ENCODE measurements around the gene PARN. TPM values are rescaled to one million over a fixed set of nuclear protein-coding genes. Genes with fewer than 3 reads are reported as not detected.
"Not testable (repeated sequence)": the region's sequence is repeated elsewhere in the genome, so short reads cannot be mapped to it uniquely, and the experiment has no call there.

The PARN gene
- total RNA-seq, 1 donor from 2014 or later: 26.5 TPM

- H3K27ac Mint-ChIP-seq (ENCODE audit: unreplicated experiment); DNase-seq (ENCODE audit: low read depth, low spot score); H3K36me3 Mint-ChIP-seq (ENCODE audit: low read depth); H3K27me3 Mint-ChIP-seq (ENCODE audit: low read depth); H3K9me3 Mint-ChIP-seq; H3K4me3 Mint-ChIP-seq: not testable (repeated sequence)
- peaks cover 11% of the 10 kb centered on the region for H3K4me1 Mint-ChIP-seq
These were observed 228.9 kb downstream of the PARN start for GRCh38 chr16:14400978-14401710.

- TF ChIP-seq, protein P1, sequence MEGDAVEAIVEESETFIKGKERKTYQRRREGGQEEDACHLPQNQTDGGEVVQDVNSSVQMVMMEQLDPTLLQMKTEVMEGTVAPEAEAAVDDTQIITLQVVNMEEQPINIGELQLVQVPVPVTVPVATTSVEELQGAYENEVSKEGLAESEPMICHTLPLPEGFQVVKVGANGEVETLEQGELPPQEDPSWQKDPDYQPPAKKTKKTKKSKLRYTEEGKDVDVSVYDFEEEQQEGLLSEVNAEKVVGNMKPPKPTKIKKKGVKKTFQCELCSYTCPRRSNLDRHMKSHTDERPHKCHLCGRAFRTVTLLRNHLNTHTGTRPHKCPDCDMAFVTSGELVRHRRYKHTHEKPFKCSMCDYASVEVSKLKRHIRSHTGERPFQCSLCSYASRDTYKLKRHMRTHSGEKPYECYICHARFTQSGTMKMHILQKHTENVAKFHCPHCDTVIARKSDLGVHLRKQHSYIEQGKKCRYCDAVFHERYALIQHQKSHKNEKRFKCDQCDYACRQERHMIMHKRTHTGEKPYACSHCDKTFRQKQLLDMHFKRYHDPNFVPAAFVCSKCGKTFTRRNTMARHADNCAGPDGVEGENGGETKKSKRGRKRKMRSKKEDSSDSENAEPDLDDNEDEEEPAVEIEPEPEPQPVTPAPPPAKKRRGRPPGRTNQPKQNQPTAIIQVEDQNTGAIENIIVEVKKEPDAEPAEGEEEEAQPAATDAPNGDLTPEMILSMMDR (conservative IDR thresholded peaks at IDR 0.05): no peak
- Mint-ChIP-seq H3K4me3 (no peak overlapping the region), H3K36me3 (ENCODE audit: low read depth) (no peaks in the 10 kb centered on the region), H3K27ac (ENCODE audit: unreplicated experiment) (peak overlapping the region; percentile 96), H3K9me3 (no peaks in the 10 kb centered on the region), H3K4me1 (peaks cover 11% of the 10 kb centered on the region), H3K27me3 (ENCODE audit: low read depth) (no peaks in the 10 kb centered on the region)
- DNase-seq (ENCODE audit: low read depth, low spot score): no peak
These were observed 229.6 kb downstream of the PARN start for GRCh38 chr16:14400285-14400977.

- TF ChIP-seq, protein P1 (conservative IDR thresholded peaks at IDR 0.05): no peak
- DNase-seq (ENCODE audit: low read depth, low spot score): no peak
- Mint-ChIP-seq H3K27me3 (ENCODE audit: low read depth) (no peaks in the 10 kb centered on the region), H3K36me3 (ENCODE audit: low read depth) (no peaks in the 10 kb centered on the region), H3K9me3 (no peaks in the 10 kb centered on the region), H3K4me1 (peaks cover 11% of the 10 kb centered on the region), H3K4me3 (no peak overlapping the region), H3K27ac (ENCODE audit: unreplicated experiment) (peak overlapping the region; percentile 96)
These were observed 230.4 kb downstream of the PARN start for GRCh38 chr16:14399378-14400284.

DNA sequence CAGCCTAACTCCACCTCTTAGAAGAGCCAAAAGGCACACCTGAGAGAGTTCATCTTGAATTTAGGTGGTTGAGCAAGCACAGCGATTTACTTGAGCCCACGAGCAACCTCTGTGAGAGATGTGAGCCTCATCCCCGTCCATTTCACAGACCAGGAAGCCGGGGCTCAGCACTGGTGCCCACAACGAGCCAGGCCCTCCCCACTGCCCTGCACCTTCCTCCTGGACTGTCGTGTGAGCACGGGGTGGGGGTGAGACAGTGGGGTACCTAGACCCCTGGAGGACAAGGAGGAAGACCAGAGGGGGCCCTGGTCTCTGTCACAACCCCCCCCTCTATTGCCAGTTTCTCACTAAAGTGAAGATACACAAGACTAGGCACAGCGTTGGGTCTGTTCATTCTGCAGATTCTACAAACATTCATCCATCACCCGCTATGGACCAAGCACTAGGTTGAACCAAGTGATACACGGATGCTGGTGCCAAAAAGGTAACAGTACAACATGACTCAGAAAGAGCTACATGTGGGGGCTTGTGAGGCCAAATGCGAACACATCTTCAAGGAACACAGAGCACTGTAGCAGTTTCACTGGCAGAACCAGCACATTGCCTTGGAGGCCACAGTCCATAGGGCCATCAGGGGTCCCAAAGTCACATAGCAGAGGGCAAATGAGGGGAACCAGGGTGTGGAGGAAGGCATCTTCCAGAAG, 231.9 kb downstream of the PARN start:
- H3K36me3 Mint-ChIP-seq (ENCODE audit: low read depth): no peaks in the 10 kb centered on the region
- H3K4me3 Mint-ChIP-seq: no peak overlapping the region
- no peak for DNase-seq (ENCODE audit: low read depth, low spot score)
- TF ChIP-seq, protein P1 (conservative IDR thresholded peaks at IDR 0.05): no peak
- no peaks in the 10 kb centered on the region for H3K27me3 Mint-ChIP-seq (ENCODE audit: low read depth)
- H3K27ac Mint-ChIP-seq (ENCODE audit: unreplicated experiment): peak overlapping the region; percentile 75
- no peaks in the 10 kb centered on the region for H3K9me3 Mint-ChIP-seq
- H3K4me1 Mint-ChIP-seq: peaks cover 11% of the 10 kb centered on the region

GRCh38 chr16:14395710-14396304, 234.3 kb downstream of the PARN start:
- not testable (repeated sequence) for H3K9me3 Mint-ChIP-seq; DNase-seq (ENCODE audit: low read depth, low spot score); H3K36me3 Mint-ChIP-seq (ENCODE audit: low read depth); H3K4me3 Mint-ChIP-seq; H3K27ac Mint-ChIP-seq (ENCODE audit: unreplicated experiment); H3K27me3 Mint-ChIP-seq (ENCODE audit: low read depth)
- H3K4me1 Mint-ChIP-seq: peaks cover 11% of the 10 kb centered on the region

DNA sequence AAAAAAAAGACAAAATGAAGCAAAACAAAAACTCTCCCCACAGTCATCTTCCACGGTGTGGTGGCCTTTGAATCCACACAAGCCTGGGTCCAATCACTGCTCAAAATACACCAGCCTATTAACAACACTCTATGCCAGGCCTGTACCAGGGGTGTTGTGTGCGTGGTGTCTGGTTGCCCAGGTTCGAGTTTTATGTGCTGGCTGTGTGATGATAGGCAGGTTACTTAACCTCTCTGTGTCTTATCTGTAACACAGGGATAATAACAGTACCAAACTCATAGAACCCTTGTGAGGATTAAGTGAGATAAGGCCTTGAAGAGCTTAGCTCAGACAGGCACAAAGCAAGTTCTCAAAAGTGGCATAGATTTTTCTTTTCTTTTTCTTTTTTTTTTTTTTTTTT, 235.2 kb downstream of the PARN start:
- H3K27ac Mint-ChIP-seq (ENCODE audit: unreplicated experiment): no peak overlapping the region
- no peaks in the 10 kb centered on the region for H3K9me3 Mint-ChIP-seq
- H3K4me1 Mint-ChIP-seq: peaks cover 9% of the 10 kb centered on the region
- DNase-seq (ENCODE audit: low read depth, low spot score): no peak
- no peak overlapping the region for H3K4me3 Mint-ChIP-seq
- no peaks in the 10 kb centered on the region for H3K27me3 Mint-ChIP-seq (ENCODE audit: low read depth)
- no peaks in the 10 kb centered on the region for H3K36me3 Mint-ChIP-seq (ENCODE audit: low read depth)
- TF ChIP-seq, protein P1 (conservative IDR thresholded peaks at IDR 0.05): no peak

All from neural crest cell (in vitro differentiated cells).